ENCODE data around the gene LDLRAD3.

Gene LDLRAD3

GRCh38 chr11:36222831-36223635 lies 279.2 kb downstream of the LDLRAD3 start:
- no peak overlapping the region for H3K4me3 ChIP-seq (ENCODE audit: low read length)
- peak; percentile 46 for DNase-seq (ENCODE audit: low read depth)
- no peak for TF ChIP-seq CTCF (conservative IDR thresholded peaks at IDR 0.05; ENCODE audit: low read length)

- DNase-seq (ENCODE audit: low read depth): no peak
- no peak for TF ChIP-seq CTCF (conservative IDR thresholded peaks at IDR 0.05; ENCODE audit: low read length)
- H3K4me3 ChIP-seq (ENCODE audit: low read length): no peak overlapping the region
Observed at GRCh38 chr11:36224209-36224882, 280.5 kb downstream of the LDLRAD3 start.

- TF ChIP-seq CTCF (conservative IDR thresholded peaks at IDR 0.05; ENCODE audit: low read length): no peak
- no peak for DNase-seq (ENCODE audit: low read depth)
- H3K4me3 ChIP-seq (ENCODE audit: low read length): no peak overlapping the region
Observed at GRCh38 chr11:36227044-36227443, 283.2 kb downstream of the LDLRAD3 start.

- no peak overlapping the region for H3K4me3 ChIP-seq (ENCODE audit: low read length)
- no peak for DNase-seq (ENCODE audit: low read depth)
- TF ChIP-seq CTCF (conservative IDR thresholded peaks at IDR 0.05; ENCODE audit: low read length): no peak
Observed at GRCh38 chr11:36228689-36229088, 284.8 kb downstream of the LDLRAD3 start.

- H3K4me3 ChIP-seq (ENCODE audit: low read length): no peak overlapping the region
- no peak for DNase-seq (ENCODE audit: low read depth)
- no peak for TF ChIP-seq CTCF (conservative IDR thresholded peaks at IDR 0.05; ENCODE audit: low read length)
Observed at GRCh38 chr11:36229091-36229705, 285.3 kb downstream of the LDLRAD3 start.

GRCh38 chr11:36230779-36231699 lies 287.2 kb downstream of the LDLRAD3 start:
- peak; percentile 62 for DNase-seq (ENCODE audit: low read depth)
- TF ChIP-seq CTCF (conservative IDR thresholded peaks at IDR 0.05; ENCODE audit: low read length): no peak
- peak overlapping the region; percentile 7; the same call in 1 of the 2 replicates for H3K4me3 ChIP-seq (ENCODE audit: low read length)
